Measurements from ENCODE around the gene BRPF1. TPM values are rescaled to one million over a fixed set of nuclear protein-coding genes. Genes with fewer than 3 reads are reported as not detected.

Gene BRPF1
- total RNA-seq, 1 donor from 2014 or later, result 19.8 TPM

Other genes with a start within 250 kb of the BRPF1 start
- not detected for gene LHFPL4, start 177.9 kb upstream of the BRPF1 start, total RNA-seq
- 35.5 TPM for gene MTMR14, start 82.2 kb upstream of the BRPF1 start, total RNA-seq
- not detected for gene CPNE9, start 27.9 kb upstream of the BRPF1 start, total RNA-seq
- 31.2 TPM for gene OGG1, start 18.2 kb downstream of the BRPF1 start, total RNA-seq
- 26.9 TPM for gene CAMK1, start 38.2 kb downstream of the BRPF1 start, total RNA-seq
- 43.1 TPM for gene TADA3, start 60.7 kb downstream of the BRPF1 start, total RNA-seq
- gene ARPC4, start 61.3 kb downstream of the BRPF1 start, total RNA-seq, result 117 TPM
- gene TTLL3, start 78.5 kb downstream of the BRPF1 start, total RNA-seq, result 113 TPM
- gene RPUSD3, start 112.3 kb downstream of the BRPF1 start, total RNA-seq, result 29.6 TPM
- 13.6 TPM for gene CIDEC, start 148.5 kb downstream of the BRPF1 start, total RNA-seq
- gene JAGN1, start 158.9 kb downstream of the BRPF1 start, total RNA-seq, result 19.7 TPM
- 5.3 TPM for gene IL17RE, start 171.1 kb downstream of the BRPF1 start, total RNA-seq
- gene IL17RC, start 185.4 kb downstream of the BRPF1 start, total RNA-seq, result 33.2 TPM
- 36.5 TPM for gene CRELD1, start 202.1 kb downstream of the BRPF1 start, total RNA-seq
- 1.5 TPM for gene PRRT3, start 220.7 kb downstream of the BRPF1 start, total RNA-seq